HG02852 (cell line): ENCODE data around the gene ERFL.
"Not testable (repeated sequence)": the region's sequence is repeated elsewhere in the genome, so short reads cannot be mapped to it uniquely, and the experiment has no call there.

Experiments
- ATAC-seq: cut with Tn5 transposase; IDR thresholded peaks from one replicate; pipeline ENCODE4 v1.9.1; 2021; ENCODE audit warnings: mild to moderate bottlenecking, moderate library complexity; ENCODE audit not compliant: unreplicated experiment

ERFL gene

DNA sequence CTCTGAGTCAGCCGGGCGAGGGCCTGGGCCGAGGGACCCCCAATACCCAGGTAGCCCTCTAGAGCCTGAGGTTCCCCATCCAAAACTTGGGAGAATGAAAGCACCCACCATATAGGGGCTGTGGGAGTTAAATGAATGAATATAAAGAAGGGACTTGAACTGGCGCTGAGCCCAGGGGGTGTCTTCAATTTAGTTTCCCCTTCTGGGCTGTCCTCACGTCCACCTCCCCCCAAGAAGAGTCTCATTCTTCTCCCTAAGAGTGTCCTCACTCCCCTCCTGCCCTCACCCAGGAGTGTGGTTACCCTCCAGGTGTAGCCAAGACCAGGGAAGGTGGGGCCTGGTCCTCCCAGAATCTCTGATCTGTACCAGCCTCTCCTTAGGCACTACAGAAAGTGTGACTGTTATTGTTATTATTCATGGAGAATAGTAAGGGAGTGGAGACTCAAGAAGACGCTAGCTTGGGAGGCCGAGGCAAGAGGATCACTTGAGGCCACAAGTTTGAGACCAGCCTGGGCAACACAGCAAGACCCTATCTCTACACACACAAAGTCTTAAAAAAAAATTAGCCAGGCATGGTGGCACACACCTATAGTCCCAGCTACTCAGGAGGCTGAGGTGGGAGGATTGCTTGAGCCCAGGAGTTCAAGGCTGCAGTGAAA is 48.5 kb downstream of the ERFL start:
- no peak for ATAC-seq

DNA sequence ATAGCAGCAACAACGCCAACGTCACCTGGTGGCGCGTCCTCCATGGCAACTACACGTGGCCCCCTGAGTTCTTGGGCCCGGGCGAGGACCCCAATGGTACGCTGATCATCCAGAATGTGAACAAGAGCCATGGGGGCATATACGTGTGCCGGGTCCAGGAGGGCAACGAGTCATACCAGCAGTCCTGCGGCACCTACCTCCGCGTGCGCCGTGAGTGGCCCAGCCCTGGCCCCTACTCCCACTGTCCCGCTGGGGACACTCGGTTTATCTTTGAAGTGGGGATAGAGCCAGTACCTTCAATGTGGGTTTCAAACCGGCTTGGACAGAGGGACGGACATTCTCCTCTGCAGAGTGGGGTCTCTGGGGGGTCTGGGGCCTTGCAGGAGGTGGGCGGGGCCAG is 49.2 kb downstream of the ERFL start:
- ATAC-seq: no peak

DNA sequence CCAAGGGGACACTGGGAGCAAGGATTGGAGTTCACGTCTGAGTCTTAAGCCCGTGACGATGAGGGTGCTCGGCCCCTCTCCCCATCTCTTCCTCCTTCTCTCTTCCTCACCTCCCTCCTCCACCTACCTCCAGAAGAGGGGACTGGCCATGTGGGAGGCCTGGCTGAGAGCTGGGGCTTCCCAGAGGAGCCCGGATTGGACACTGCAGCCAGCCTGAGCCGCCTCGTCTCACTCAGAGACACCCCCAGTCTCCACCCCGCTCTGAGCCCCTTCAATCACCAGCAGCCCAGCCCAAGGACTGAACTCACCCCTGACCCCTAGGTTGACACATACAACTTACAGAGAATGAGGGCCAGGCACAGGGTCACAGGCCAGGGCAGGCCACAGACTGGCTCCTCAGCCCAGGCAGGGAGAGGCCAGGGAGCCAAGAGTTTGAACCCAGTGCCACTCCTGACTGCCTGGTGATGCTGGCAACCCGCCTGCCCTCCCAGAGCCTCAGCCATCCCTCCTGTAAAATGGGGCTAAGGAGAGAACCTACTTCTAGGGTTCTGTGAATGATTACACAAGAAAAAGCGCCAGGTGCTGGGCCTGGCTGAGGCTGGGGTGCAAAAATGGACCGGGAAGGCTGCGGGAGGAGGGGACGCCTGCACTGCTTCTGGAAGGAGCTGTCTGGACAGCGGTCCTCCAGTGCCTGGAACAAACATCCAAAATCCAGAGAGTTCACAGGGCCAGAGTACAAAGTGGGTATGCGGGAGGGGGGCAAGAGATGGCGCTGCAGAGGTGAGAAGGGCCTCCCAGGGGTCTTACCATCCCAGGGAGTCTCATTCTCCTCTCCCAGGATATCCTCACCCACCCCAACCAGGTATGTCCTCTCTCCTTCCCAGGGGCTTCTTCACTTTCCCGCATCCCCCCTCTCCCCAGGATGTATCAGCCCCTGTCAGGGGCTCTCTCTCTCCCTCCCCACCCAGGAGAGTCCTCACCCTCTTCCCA is 50.0 kb downstream of the ERFL start:
- ATAC-seq: no peak

DNA sequence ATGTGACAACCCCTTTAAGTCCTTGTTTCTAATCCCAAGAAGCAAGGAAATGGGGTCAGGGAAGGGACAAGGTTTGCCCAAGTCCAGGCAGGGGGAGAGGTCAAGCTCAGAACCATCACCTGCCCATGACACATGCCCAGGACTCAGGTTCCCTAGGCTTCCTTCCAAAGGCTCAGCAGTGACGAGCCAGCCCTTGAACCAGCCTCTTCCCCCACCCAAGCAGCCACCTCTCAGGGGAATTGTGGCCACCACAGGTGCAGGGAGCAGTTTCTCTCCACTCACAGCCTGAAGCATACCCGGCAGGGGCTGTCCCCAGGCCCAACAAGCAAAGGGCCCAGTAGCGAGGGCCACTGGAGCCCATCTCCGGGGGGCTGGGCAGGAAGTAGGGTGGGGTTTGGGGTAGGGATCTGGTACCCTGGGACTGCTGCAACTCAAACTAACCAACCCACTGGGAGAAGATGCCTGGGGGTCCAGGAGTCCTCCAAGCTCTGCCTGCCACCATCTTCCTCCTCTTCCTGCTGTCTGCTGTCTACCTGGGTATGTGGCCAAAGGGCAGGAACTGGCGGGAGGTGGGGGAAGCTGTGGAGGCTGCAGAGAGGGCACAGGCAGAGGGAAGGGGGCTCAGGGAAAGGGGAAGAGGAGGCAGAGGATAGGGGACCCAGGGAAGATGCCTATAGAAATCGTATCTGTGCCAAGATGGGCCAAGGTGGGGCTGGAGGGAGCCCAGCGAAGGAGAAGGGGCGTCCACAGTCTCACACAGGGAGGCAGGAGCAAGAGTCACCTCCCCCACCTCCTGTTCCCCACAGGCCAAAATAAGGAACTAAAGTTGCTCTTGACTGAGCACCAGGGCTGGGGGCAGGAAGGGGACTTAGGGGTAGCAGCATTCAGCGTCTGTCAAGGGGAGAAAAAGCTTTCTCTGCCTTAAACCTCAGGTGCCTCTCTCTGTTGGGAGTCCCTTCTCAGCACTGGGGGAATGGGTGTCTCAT is 51.1 kb downstream of the ERFL start, which contains the start of gene CD79A:
CD79A (plus strand) TSS at position 433 of the 986 bp plus-strand sequence; CDS start at position 459, 26 bp downstream.
- peak; percentile 59 for ATAC-seq

DNA sequence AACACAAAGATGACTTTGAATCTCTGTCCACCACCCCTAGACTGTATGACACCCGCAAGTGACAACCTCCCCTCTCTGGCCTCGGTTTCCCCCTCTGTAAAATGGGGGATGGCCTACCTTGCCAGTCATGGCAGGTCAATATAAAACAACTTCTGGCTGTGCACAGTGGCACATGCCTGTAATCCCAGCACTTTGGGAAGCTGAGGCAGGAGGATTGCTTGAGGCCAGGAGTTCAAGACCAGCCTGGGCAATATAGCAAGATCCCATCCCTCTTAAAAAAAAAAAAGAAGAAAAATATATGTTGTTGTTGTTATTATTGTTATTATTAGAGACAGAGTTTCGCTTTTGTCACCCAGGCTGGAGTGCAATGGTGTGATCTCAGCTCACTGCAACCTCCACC is 52.3 kb downstream of the ERFL start:
- not testable (repeated sequence) for ATAC-seq

DNA sequence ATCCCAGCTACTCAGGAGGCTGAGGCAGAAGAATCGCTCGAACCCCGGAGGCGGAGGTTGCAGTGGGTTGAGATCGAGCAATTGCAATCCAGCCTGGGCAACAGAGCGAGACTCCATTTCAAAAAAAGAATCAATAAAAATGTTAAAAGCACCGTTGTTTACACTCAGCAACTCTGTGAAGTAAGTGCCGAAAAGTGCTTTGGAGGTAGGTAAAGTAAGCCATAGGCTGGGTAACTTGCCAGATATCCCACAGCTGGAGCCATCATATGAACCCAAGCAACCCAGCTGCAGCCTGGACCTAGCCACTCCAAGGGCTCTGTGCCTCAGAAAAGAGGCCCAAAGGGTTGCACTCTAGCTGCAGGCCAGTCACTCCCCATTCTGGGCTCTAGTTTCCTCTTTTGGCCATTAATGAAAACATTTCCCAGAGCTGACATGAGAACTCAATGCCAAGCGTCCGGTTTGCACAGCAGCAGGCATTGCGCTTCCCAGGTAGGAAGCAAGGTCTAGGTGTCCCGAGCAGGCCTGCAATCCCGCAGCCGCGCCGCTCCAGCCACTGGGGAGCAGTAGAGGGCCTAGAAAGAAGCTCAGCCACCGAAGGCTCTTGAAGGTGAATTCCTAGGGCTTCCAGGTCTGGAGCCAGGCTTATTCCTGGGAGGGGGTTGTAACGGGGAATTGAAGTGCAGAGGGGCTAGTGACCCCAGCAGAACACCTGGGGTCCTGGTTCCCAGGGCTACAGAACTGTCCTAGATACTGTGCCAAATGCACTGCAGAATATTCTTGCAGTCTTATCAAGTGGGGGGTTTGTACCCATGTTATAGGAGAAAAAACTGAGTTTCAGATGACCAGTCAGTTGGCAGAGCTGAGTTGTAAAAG is 55.2 kb downstream of the ERFL start:
- no peak for ATAC-seq

DNA sequence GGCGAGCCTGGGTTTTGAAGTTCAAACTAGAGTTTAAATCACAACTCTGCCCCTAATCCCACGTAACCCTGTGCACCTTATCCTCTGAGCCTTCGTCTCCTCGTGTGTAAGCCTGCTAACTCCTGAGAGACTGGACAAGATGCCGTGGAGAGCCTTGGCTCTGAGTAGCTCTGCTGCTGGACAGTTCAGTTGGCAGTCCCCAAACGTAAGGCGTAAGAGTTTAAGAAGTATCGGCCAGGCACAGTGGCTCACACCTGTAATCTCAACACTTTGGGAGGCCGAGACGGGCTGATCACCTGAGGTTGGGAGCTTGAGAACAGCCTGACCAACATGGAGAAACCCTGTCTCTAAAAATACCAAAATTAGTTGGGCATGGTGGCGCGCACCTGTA is 55.9 kb downstream of the ERFL start:
- no peak for ATAC-seq

DNA sequence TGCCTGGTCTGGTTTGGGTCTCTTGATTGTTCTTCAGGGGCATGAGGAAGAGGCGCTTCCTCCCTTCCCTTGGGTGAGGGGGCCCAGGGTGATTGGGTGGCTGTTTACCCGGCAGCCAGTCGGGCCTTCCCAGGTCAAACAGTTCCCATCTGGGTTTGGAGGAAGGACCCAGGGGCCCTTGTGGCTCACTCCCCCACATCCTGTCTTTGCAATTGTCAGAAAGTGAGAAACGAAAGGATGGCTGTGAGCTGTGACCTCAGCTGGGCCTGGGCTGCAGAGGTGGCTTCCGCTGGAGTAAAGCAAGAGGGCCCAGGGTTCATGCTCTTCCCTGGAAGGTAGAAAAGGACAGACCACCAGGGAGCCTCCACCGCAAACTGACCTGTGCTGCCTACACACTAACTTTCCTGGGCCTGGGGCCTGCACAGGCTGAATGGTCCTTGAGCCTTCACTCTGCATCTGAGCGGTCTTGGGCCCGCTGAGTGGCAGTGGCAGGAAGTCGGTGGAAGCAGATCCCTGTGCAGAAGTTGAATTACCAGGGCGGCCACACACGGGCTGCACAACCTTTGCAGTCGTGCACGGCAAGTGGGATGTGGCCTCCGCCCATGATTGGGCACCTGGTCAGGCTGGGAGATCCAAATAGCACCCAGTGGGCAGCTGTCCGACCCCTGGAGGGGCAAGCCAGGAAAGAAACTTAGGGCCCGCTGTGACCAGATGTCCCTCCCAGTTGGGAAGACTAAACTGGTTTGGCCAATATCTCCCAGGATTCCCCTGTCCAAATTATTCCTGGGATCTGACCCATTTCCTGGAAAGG is 56.5 kb downstream of the ERFL start:
- ATAC-seq: peak; percentile 51

DNA sequence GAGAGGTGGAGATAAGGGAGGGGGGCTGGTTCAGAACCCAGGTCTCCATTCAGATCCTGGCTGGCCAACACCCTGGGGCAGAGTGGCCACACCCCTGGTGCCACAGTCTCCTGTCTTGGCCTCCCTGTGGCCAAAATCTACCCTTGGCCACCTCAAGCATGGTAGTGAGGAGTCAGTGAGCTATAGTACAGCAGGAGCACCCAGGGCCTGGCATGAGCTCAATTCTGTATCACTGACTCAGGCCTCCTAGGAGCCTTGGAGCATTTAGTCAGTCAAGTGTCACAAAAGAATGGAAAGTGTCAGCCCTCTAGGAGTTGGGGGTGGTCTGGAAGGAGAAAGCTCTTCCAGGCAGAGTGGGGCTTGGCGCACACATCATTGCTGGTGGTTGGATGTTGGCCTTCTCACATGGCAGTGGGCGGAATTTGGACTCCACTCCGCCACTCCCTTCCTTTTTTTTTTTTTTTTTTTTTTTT is 57.8 kb downstream of the ERFL start:
- ATAC-seq: no peak

DNA sequence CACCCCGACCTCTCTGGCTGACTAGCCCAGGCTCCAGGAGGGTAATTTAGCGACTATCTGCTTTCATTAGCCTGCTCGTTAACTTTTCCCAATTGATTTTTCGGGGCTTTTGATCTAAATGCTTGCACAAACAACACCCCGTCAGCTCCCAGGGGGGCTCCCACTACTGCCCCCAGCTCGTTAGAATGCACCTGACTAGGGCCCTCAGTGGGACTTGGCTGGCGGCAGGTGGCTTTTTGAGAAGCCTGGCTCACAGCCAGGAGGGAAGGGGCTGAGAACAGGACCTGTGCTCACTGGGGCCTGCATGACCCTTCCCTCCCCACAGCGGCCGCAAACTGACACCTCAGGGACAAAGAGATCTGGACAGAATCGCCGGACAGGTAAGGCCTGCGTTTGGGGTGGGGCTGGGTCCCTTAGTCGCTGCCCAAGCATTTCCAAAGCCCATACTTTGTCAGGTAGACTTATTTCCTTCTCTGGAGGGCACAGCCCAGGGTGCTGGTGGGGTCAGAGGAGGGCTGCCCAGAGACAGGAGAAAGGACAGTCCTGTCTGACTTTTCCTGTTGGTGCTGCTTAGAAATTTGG is 58.8 kb downstream of the ERFL start:
- no peak for ATAC-seq

DNA sequence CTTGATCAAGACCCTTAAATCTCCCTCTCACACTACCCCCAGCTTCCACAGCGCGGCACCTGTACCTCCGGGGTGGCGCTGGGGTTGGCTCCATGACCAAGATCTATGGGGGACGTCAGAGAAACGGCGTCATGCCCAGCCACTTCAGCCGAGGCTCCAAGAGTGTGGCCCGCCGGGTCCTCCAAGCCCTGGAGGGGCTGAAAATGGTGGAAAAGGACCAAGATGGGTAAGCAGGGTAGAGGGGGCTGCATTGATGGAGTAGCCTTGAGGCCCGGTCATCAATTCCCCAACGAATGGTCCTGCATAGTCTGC is 59.3 kb downstream of the ERFL start:
- ATAC-seq: no peak

DNA sequence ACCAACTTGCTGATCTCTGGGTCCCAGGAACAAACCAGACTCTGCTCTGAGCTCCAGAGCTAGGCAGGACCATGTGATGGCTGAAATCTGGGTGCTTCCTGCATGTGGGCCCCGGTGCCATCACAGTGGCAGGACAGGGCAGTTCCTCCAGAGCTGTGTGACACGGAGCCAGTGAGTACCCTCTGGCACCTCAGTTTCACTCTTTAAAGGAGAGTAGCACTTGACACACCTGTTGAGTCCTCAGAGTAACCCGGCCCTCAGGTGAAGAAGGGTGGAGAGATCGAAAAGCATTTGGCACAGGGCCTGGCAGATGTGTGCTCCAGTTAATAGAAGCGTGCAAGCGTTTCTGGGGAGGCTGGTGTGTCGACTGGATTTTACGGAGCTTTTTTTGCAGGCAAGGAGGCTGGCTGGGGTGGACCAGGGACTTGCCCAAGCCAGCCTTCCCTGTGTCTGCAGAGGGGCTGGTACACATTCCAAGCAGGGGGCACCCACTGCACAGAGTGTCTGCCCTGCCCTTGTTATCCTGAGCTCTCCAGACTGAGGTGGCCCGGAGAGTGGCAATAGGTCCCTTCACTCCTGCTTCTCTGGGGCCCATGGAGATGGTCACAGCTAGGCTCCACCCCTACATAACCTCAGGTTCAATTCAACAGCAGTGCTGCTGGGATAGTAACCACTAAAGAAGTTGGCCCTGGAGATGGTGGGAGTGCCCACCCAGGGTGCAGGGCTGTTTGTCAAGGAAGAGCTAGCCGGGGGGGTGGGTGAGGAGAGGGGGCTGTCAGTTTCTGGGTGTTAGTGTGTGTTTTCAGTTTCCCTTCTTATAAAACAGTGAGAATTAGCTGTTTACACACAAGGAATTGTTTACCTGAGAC is 59.9 kb downstream of the ERFL start:
- no peak for ATAC-seq

DNA sequence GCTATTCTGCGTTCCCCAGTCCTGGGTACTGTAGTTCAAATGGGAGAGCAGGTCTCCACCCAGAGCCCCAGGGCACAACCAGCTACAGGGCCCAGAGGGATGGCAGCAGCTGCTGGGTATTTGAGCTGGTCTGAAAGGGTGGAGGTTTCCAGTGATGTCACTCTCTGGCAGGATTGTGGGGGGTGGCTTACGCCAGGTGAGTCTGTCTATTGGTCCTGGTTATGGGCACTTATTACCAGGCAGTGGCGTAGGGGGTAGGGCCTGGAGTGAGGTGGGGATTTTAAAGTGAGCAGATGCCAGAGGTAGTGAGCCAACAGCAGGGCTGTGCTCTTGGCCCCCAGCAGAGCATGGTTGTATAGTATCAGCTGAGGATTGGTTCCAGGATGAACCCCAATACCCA is 62.0 kb downstream of the ERFL start:
- no peak for ATAC-seq

DNA sequence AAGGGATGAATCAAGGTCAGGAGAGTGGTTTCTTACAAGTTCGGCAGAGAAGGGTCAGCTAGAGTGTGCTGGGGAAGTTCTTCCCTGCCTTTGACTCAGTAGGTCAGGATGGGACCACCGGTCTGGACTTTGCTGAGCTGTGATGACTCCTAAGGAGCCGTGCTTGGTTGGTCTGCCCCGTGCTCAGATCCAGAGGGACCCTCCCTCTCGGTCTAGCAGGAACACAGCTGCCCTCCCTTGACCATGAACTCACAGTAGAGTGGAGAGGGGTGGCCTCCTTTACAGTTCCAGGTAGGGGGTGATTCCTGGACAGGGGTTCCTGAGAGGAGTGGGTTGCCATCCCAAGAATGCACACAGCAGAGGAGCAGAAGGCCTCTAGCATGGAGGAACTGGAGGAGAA is 63.9 kb downstream of the ERFL start:
- no peak for ATAC-seq

DNA sequence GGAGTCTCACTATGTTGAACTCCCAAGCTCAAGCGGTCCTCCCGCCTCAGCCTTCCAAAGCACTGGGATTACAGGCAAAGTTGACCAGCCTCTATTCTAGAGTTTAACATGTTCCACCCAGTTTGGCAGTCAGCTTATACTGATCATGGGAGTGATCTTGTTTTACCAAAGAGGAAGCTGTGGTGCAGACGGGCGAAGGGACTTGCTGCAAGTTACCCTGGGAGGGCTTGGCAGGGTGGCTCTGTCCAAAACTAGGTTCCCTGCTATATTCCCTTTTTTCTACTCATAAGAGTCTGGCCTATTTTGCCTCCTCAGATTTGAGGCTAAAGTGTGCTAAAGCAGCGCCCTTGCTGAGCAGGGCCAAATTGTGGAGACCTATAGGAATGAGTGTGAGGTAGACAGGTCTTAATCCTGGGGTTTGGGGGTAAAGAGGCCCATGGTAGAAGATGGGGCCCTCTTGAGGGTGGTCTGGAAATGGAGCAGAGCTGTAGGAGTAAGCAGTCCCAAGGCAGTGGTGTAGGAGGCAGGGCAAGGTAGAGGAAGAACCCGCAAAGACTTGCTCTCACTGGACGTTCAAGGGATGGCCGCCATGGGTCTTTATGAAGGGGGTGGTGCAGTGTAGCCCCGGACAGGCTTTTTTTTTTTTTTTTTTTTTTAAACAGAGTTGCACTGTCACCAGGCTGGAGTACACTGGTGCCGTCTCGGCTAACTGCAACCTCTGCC is 64.9 kb downstream of the ERFL start:
- no peak for ATAC-seq

DNA sequence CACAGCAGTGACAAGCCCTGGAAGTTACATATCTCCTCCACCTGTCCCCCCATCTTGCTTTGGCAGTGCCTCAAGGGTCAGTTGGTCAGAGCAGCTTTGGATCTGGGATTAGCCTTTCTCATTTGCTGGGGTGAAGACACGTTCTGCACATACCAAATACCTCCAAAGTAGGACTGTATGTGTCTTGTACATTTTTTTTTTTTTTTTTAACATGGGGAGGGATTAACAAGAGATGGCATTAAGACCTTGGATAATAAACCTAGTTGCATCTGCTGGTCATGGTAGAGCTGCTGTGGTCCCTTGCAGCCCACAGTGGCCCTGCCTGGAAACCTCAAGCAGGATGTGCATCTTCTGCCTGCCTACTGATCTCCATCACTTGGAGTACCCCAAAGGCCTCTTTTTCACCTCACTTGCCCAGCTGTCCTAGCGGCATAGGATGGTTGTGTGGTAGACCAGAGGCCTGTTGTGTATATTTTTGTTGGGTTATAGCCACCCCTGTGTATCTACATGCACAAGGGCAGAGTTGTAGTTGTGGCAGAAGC is 65.7 kb downstream of the ERFL start:
- no peak for ATAC-seq

DNA sequence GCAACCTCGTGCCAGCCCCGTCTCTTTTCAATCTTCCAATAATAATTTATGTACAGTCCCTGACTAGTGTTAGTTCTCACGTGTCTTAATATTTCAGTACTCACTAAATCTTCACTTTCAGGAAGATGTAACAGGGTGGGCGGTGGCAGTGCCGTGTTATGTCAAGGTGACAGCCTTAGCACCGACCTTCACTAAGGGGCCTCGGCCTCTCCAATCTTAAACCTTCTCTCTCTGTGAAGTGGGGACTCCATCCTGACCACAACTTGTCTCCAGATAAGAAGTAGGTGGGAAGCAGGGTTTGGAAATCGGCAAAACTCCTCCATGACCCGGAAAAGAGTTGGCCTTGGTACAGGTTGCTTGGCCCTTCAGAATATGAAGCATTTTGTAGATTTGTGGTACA is 66.4 kb downstream of the ERFL start:
- no peak for ATAC-seq
